Upper lobe of left lung (tissue), 6 donors: ENCODE data around the gene FOXP1. TPM values are rescaled to one million over a fixed set of nuclear protein-coding genes. Genes with fewer than 3 reads are reported as not detected.

Source experiments
- ATAC-seq, 2 donors: fragments of 200-7000 bp; cut with Tn5 transposase; one replicate each; pipeline ENCODE4 v1.9.1; 2022; ENCODE audit warnings: mild to moderate bottlenecking in 2 of 2, moderate library complexity in 2 of 2; ENCODE audit not compliant: low FRiP score in 2 of 2
- DNase-seq, 2 donors: peaks; one replicate each; pipeline ENCODE4 v3.0.0-alpha.2; 2019 to 2020
- H3K27ac ChIP-seq, 4 donors: fragments of 200-600 bp; sonication (generic); one replicate each; pipeline ENCODE4 v1.5.1; 2016 to 2019
- H3K27me3 ChIP-seq, 4 donors: fragments of 200-600 bp; sonication (generic); one replicate each; pipeline ENCODE4 v1.5.1; 2017 to 2019
- H3K36me3 ChIP-seq, 4 donors: fragments of 200-600 bp; sonication (generic); one replicate each; pipeline ENCODE4 v1.5.1; 2016 to 2019
- H3K4me1 ChIP-seq, 4 donors: fragments of 200-600 bp; sonication (generic); one replicate each; pipeline ENCODE4 v1.5.1; 2018 to 2019
- H3K4me3 ChIP-seq, 4 donors: fragments of 200-600 bp; sonication (generic); one replicate each; pipeline ENCODE4 v1.5.1; 2017 to 2019; ENCODE audit warnings: mild to moderate bottlenecking in 2 of 4, moderate library complexity in 1 of 4
- H3K9me3 ChIP-seq, 4 donors: fragments of 200-600 bp; sonication (generic); one replicate each; pipeline ENCODE4 v1.5.1; 2018 to 2019
- EP300 ChIP-seq, 4 donors: sonication (generic); formaldehyde crosslinking; IDR thresholded peaks; one replicate each; pipeline ENCODE4 v1.5.1; 2017; ENCODE audit warnings: antibody characterized with exemption in 4 of 4, control low read depth in 2 of 4
- POLR2A ChIP-seq, 4 donors: fragments of 450-650 bp; IDR thresholded peaks; one replicate each; pipeline ENCODE4 v1.5.1; 2016 to 2017; ENCODE audit warnings: antibody characterized with exemption in 4 of 4, mild to moderate bottlenecking in 2 of 4
- POLR2AphosphoS5 ChIP-seq, 2 donors: sonication (generic); formaldehyde crosslinking; IDR thresholded peaks; one replicate each; pipeline ENCODE4 v1.5.1; 2017; ENCODE audit warnings: antibody characterized with exemption in 2 of 2
- WGBS, 2 donors: methylation state at CpG; one replicate each; pipeline ENCODE4 v1.1.5; 2017 to 2018; 5-methylcytosine and 5-hydroxymethylcytosine counted together
- total RNA-seq, 6 donors: library from RNA; depleted of rRNA in 4 of 6; stranded (reverse); fragments of >200 nt in 4 of 6; gene quantifications; one replicate each; pipeline versions ENCODE4 v1.1.0 to v1.2.1, GENCODE V29; 2016 to 2021
- TF ChIP-seq, protein P1 (sequence below), 6 experiments: fragments of 450-650 bp in 4 of 6; fragments of 200-600 bp in 2 of 6; sonication (generic) in 2 of 6; IDR thresholded peaks; one replicate each; pipeline ENCODE4 v1.5.1; 2016 to 2019; ENCODE audit warnings: antibody characterized with exemption in 6 of 6
- donor health status: DM: no; HTN: no; CAD: no; lungs with moderate emphysema.
- donor health status: DM: no; HTN: yes; CAD: no; lungs with severe emphysema.

FOXP1 gene
- total RNA-seq, 6 donors from 2014 or later: 103 to 248 (median 134) TPM

DNA sequence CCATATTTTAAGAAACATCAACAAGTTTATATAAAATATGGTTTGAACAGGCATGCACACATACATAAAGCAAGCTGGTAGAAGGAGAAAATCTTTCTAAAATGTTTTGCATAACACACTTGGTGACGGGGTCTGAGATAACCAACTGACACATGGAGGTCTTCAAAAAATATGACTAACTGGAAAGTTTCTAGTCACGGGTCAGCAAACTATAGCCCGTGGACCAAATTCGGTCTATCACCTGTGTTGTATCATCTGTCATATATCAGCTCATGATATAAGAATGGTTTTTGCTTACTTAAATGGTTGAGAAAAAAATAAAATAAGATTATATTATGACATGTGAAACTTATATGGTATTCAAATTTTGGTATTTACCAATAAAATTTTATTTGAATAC, 465.1 kb downstream of the FOXP1 start:
- WGBS, 2 donors: 91% methylated on average over 4 of the region's 4 CpGs
- ATAC-seq: no peak
- no peak overlapping the region for H3K27ac ChIP-seq

DNA sequence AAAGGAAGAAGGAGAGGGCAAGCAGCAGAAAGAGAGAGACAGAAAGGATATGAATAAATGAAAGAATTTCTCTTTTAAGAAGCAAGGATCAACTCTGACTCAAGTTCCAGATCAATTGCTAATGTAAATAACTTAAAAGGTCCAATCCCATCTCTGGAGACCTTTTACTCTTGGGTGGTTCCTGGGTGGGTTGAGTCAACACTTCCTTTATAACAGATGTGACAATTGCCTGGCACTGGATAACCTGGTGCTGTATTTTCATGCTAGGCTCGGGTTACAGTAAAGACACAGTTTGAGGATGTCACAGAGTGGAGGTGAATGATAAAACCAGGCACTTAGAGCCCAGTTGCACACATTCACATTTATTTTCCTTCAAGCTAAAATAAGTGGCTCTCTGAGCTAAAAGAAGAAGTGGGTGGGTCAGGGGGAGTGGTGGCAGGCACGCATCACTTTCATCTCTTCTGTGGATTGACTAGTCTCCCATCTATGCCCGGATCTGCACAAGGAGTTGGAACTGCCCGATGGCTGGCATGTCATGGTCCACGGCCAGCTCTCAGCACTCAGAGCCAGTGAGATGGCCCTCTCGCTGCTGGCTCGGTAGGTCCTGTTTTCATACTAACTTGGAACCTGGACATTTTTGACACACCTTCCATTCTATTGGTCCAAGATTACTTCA, 465.8 kb downstream of the FOXP1 start:
- Histone ChIP-seq H3K9me3 (no peaks in the 10 kb centered on the region), H3K4me1 (peaks cover 4 to 29% (median 9%) of the 10 kb centered on the region in 4 donors), H3K36me3 (no peaks in the 10 kb centered on the region), H3K27ac (peak overlapping the region in 1 of 4 donors; percentile 8), H3K4me3 (no peak overlapping the region), H3K27me3 (no peaks in the 10 kb centered on the region)
- peak in 1 of 2 donors; percentile 9 for DNase-seq
- 77 to 90% methylated on average over 5 to 7 of the region's 7 CpGs for WGBS, 2 donors
- no peak for ATAC-seq
- TF ChIP-seq, protein P1, sequence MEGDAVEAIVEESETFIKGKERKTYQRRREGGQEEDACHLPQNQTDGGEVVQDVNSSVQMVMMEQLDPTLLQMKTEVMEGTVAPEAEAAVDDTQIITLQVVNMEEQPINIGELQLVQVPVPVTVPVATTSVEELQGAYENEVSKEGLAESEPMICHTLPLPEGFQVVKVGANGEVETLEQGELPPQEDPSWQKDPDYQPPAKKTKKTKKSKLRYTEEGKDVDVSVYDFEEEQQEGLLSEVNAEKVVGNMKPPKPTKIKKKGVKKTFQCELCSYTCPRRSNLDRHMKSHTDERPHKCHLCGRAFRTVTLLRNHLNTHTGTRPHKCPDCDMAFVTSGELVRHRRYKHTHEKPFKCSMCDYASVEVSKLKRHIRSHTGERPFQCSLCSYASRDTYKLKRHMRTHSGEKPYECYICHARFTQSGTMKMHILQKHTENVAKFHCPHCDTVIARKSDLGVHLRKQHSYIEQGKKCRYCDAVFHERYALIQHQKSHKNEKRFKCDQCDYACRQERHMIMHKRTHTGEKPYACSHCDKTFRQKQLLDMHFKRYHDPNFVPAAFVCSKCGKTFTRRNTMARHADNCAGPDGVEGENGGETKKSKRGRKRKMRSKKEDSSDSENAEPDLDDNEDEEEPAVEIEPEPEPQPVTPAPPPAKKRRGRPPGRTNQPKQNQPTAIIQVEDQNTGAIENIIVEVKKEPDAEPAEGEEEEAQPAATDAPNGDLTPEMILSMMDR (IDR thresholded peaks at IDR 0.05): no peak
- no peak for TF ChIP-seq POLR2AphosphoS5 (IDR thresholded peaks at IDR 0.05)
- no peak for TF ChIP-seq POLR2A (IDR thresholded peaks at IDR 0.05)
- TF ChIP-seq EP300 (IDR thresholded peaks at IDR 0.05): no peak

More for the DNA sequence above, 465.1 kb downstream of the FOXP1 start:
- TF ChIP-seq, protein P1 (IDR thresholded peaks at IDR 0.05): no peak
- TF ChIP-seq POLR2A (IDR thresholded peaks at IDR 0.05) (no peak), POLR2AphosphoS5 (IDR thresholded peaks at IDR 0.05) (no peak), EP300 (IDR thresholded peaks at IDR 0.05) (no peak)
- Histone ChIP-seq H3K4me3 (no peak overlapping the region), H3K4me1 (peaks cover 0 to 22% (median 11%) of the 10 kb centered on the region in 4 donors), H3K9me3 (no peaks in the 10 kb centered on the region), H3K27me3 (no peaks in the 10 kb centered on the region), H3K36me3 (no peaks in the 10 kb centered on the region)
- DNase-seq: no peak

DNA sequence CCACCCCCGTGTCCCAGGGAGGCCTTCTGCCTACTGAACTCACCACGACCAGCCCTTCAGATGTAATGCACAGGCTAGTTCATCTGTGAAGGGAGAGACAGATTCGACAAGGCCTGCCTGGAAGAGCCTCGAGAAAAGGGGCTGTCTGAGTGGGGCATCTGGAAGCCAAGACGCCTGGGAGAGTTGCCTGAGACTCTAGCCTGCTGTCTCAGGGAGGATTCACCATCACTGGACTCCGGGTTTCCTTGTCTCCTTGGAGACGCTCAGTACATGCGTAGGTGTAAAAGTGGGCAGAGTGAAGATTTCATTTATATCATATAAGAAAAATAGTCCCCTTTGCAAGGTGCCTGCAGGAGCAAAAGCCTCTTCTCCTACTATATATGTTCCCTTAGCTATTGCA, 468.9 kb downstream of the FOXP1 start:
- Histone ChIP-seq H3K4me1 (peaks cover 4 to 28% (median 9%) of the 10 kb centered on the region in 4 donors), H3K27ac (no peak overlapping the region), H3K36me3 (peaks cover 3 to 13% (median 12%) of the 10 kb centered on the region in 4 donors), H3K27me3 (no peaks in the 10 kb centered on the region), H3K4me3 (no peak overlapping the region), H3K9me3 (no peaks in the 10 kb centered on the region)
- DNase-seq: no peak
- TF ChIP-seq EP300 (IDR thresholded peaks at IDR 0.05) (no peak), POLR2A (IDR thresholded peaks at IDR 0.05) (no peak), POLR2AphosphoS5 (IDR thresholded peaks at IDR 0.05) (no peak)
- TF ChIP-seq, protein P1 (IDR thresholded peaks at IDR 0.05): no peak
- WGBS, 2 donors: 90% methylated on average over 5 to 8 of the region's 8 CpGs
- ATAC-seq: no peak

DNA sequence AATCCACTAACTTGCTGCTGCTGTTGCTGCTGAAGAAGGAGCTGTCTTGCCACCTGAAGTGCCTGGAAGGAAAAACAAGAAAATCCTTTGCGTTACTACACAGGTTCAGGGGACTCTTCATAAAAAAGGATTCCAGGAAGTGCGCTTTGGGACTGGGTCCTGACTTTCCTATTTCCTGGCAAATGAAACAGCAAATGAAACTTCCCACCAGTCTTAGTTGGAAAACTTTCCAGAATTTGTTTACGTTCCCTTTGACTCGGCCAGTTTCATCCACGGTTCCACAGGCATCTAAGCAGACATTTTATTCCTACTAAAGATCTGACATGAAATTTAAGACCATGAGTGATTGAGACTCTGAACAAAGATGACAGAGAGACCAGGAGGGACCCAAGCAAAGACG, 471.0 kb downstream of the FOXP1 start:
- Histone ChIP-seq H3K4me1 (peaks cover 9 to 34% (median 16%) of the 10 kb centered on the region in 4 donors), H3K4me3 (no peak overlapping the region), H3K27ac (peak overlapping the region in 3 of 4 donors; percentile 4 to 52 (median 22)), H3K9me3 (no peaks in the 10 kb centered on the region), H3K36me3 (peaks cover 3 to 16% (median 13%) of the 10 kb centered on the region in 4 donors), H3K27me3 (no peaks in the 10 kb centered on the region)
- DNase-seq: no peak
- no peak for ATAC-seq
- 50 to 57% methylated on average over 6 of the region's 6 CpGs for WGBS, 2 donors
- TF ChIP-seq, protein P1 (IDR thresholded peaks at IDR 0.05): no peak
- TF ChIP-seq EP300 (IDR thresholded peaks at IDR 0.05) (no peak), POLR2AphosphoS5 (IDR thresholded peaks at IDR 0.05) (no peak), POLR2A (IDR thresholded peaks at IDR 0.05) (no peak)
